ENCODE data around the gene EGFL7.

The EGFL7 gene

GRCh38 chr9:136619742-136620440 is 42.8 kb upstream of the EGFL7 start:
- Histone ChIP-seq H3K36me3 (ENCODE audit: insufficient read depth, low read length) (no peaks in the 10 kb centered on the region), H3K9me3 (replicated peaks; ENCODE audit: low read length) (no peaks in the 10 kb centered on the region), H3K4me3 (ENCODE audit: low read length) (no peak overlapping the region)

GRCh38 chr9:136620441-136621018 is 42.2 kb upstream of the EGFL7 start:
- Histone ChIP-seq H3K9me3 (replicated peaks; ENCODE audit: low read length) (no peaks in the 10 kb centered on the region), H3K4me1 (ENCODE audit: control insufficient read depth, insufficient read depth, low read length) (peaks cover 5% of the 10 kb centered on the region), H3K27me3 (ENCODE audit: control insufficient read depth, insufficient read depth, low read length) (peaks cover 10% of the 10 kb centered on the region), H3K4me3 (ENCODE audit: low read length) (no peak overlapping the region), H3K9ac (ENCODE audit: low read depth, low read length) (no peak overlapping the region), H3K36me3 (ENCODE audit: insufficient read depth, low read length) (no peaks in the 10 kb centered on the region), H3K4me2 (ENCODE audit: low read length) (no peak overlapping the region)

More at GRCh38 chr9:136619742-136620440, 42.8 kb upstream of the EGFL7 start:
- H3K4me2 ChIP-seq (ENCODE audit: low read length), result no peak overlapping the region
- no peak overlapping the region for H3K9ac ChIP-seq (ENCODE audit: low read depth, low read length)
- H3K27me3 ChIP-seq (ENCODE audit: control insufficient read depth, insufficient read depth, low read length), result peaks cover 10% of the 10 kb centered on the region
- no peaks in the 10 kb centered on the region for H3K4me1 ChIP-seq (ENCODE audit: control insufficient read depth, insufficient read depth, low read length)

GRCh38 chr9:136621019-136621733 is 41.5 kb upstream of the EGFL7 start:
- Histone ChIP-seq H3K9ac (ENCODE audit: low read depth, low read length) (no peak overlapping the region), H3K4me1 (ENCODE audit: control insufficient read depth, insufficient read depth, low read length) (peaks cover 6% of the 10 kb centered on the region), H3K27me3 (ENCODE audit: control insufficient read depth, insufficient read depth, low read length) (peaks cover 10% of the 10 kb centered on the region), H3K4me2 (ENCODE audit: low read length) (no peak overlapping the region), H3K9me3 (replicated peaks; ENCODE audit: low read length) (no peaks in the 10 kb centered on the region), H3K36me3 (ENCODE audit: insufficient read depth, low read length) (no peaks in the 10 kb centered on the region), H3K4me3 (ENCODE audit: low read length) (no peak overlapping the region)

GRCh38 chr9:136621734-136622093 is 41.0 kb upstream of the EGFL7 start:
- no peak overlapping the region for H3K9ac ChIP-seq (ENCODE audit: low read depth, low read length)
- peaks cover 6% of the 10 kb centered on the region for H3K4me1 ChIP-seq (ENCODE audit: control insufficient read depth, insufficient read depth, low read length)
- peaks cover 10% of the 10 kb centered on the region for H3K27me3 ChIP-seq (ENCODE audit: control insufficient read depth, insufficient read depth, low read length)

GRCh38 chr9:136622538-136622948 is 40.2 kb upstream of the EGFL7 start:
- H3K9me3 ChIP-seq (replicated peaks; ENCODE audit: low read length), result no peaks in the 10 kb centered on the region
- no peak overlapping the region for H3K4me3 ChIP-seq (ENCODE audit: low read length)
- H3K36me3 ChIP-seq (ENCODE audit: insufficient read depth, low read length), result no peaks in the 10 kb centered on the region
- peaks cover 6% of the 10 kb centered on the region for H3K4me1 ChIP-seq (ENCODE audit: control insufficient read depth, insufficient read depth, low read length)
- no peak overlapping the region for H3K9ac ChIP-seq (ENCODE audit: low read depth, low read length)
- H3K27me3 ChIP-seq (ENCODE audit: control insufficient read depth, insufficient read depth, low read length), result peaks cover 9% of the 10 kb centered on the region
- no peak overlapping the region for H3K4me2 ChIP-seq (ENCODE audit: low read length)

More at GRCh38 chr9:136621734-136622093, 41.0 kb upstream of the EGFL7 start:
- Histone ChIP-seq H3K9me3 (replicated peaks; ENCODE audit: low read length) (no peaks in the 10 kb centered on the region), H3K36me3 (ENCODE audit: insufficient read depth, low read length) (no peaks in the 10 kb centered on the region), H3K4me2 (ENCODE audit: low read length) (no peak overlapping the region), H3K4me3 (ENCODE audit: low read length) (no peak overlapping the region)

GRCh38 chr9:136623016-136623841 is 39.5 kb upstream of the EGFL7 start:
- Histone ChIP-seq H3K27me3 (ENCODE audit: control insufficient read depth, insufficient read depth, low read length) (peaks cover 7% of the 10 kb centered on the region), H3K4me3 (ENCODE audit: low read length) (no peak overlapping the region), H3K36me3 (ENCODE audit: insufficient read depth, low read length) (no peaks in the 10 kb centered on the region), H3K9ac (ENCODE audit: low read depth, low read length) (no peak overlapping the region), H3K9me3 (replicated peaks; ENCODE audit: low read length) (no peaks in the 10 kb centered on the region), H3K4me1 (ENCODE audit: control insufficient read depth, insufficient read depth, low read length) (peaks cover 6% of the 10 kb centered on the region), H3K4me2 (ENCODE audit: low read length) (no peak overlapping the region)

GRCh38 chr9:136623842-136624183 is 38.9 kb upstream of the EGFL7 start:
- Histone ChIP-seq H3K36me3 (ENCODE audit: insufficient read depth, low read length) (no peaks in the 10 kb centered on the region), H3K4me3 (ENCODE audit: low read length) (no peak overlapping the region), H3K9ac (ENCODE audit: low read depth, low read length) (no peak overlapping the region), H3K4me2 (ENCODE audit: low read length) (no peak overlapping the region), H3K27me3 (ENCODE audit: control insufficient read depth, insufficient read depth, low read length) (peaks cover 7% of the 10 kb centered on the region), H3K9me3 (replicated peaks; ENCODE audit: low read length) (no peaks in the 10 kb centered on the region), H3K4me1 (ENCODE audit: control insufficient read depth, insufficient read depth, low read length) (peaks cover 6% of the 10 kb centered on the region)

- no peak overlapping the region for H3K9ac ChIP-seq (ENCODE audit: low read depth, low read length)
- no peaks in the 10 kb centered on the region for H3K9me3 ChIP-seq (replicated peaks; ENCODE audit: low read length)
- H3K4me2 ChIP-seq (ENCODE audit: low read length), result no peak overlapping the region
- H3K36me3 ChIP-seq (ENCODE audit: insufficient read depth, low read length), result no peaks in the 10 kb centered on the region
- H3K27me3 ChIP-seq (ENCODE audit: control insufficient read depth, insufficient read depth, low read length), result peaks cover 2% of the 10 kb centered on the region
- H3K4me1 ChIP-seq (ENCODE audit: control insufficient read depth, insufficient read depth, low read length), result peaks cover 6% of the 10 kb centered on the region
- no peak overlapping the region for H3K4me3 ChIP-seq (ENCODE audit: low read length)
These were observed 38.3 kb upstream of the EGFL7 start for GRCh38 chr9:136624184-136624951.

GRCh38 chr9:136625101-136626065 is 37.3 kb upstream of the EGFL7 start:
- Histone ChIP-seq H3K9ac (ENCODE audit: low read depth, low read length) (no peak overlapping the region), H3K4me1 (ENCODE audit: control insufficient read depth, insufficient read depth, low read length) (peaks cover 6% of the 10 kb centered on the region), H3K9me3 (replicated peaks; ENCODE audit: low read length) (no peaks in the 10 kb centered on the region), H3K4me2 (ENCODE audit: low read length) (no peak overlapping the region), H3K36me3 (ENCODE audit: insufficient read depth, low read length) (no peaks in the 10 kb centered on the region), H3K4me3 (ENCODE audit: low read length) (no peak overlapping the region), H3K27me3 (ENCODE audit: control insufficient read depth, insufficient read depth, low read length) (no peaks in the 10 kb centered on the region)

GRCh38 chr9:136626066-136626725 is 36.5 kb upstream of the EGFL7 start:
- H3K9me3 ChIP-seq (replicated peaks; ENCODE audit: low read length), result no peaks in the 10 kb centered on the region
- no peak overlapping the region for H3K4me2 ChIP-seq (ENCODE audit: low read length)
- H3K9ac ChIP-seq (ENCODE audit: low read depth, low read length), result no peak overlapping the region
- H3K36me3 ChIP-seq (ENCODE audit: insufficient read depth, low read length), result no peaks in the 10 kb centered on the region
- H3K4me3 ChIP-seq (ENCODE audit: low read length), result no peak overlapping the region
- H3K4me1 ChIP-seq (ENCODE audit: control insufficient read depth, insufficient read depth, low read length), result peaks cover 6% of the 10 kb centered on the region
- H3K27me3 ChIP-seq (ENCODE audit: control insufficient read depth, insufficient read depth, low read length), result no peaks in the 10 kb centered on the region
